HG02798 (cell line): Measurements from ENCODE around the gene PNCK.

Experiments
- ATAC-seq: cut with Tn5 transposase; IDR thresholded peaks from one replicate; pipeline ENCODE4 v1.9.1; 2021; ENCODE audit warnings: mild to moderate bottlenecking; ENCODE audit not compliant: unreplicated experiment, poor library complexity

PNCK gene

GRCh38 chrX:153667281-153667955 is 6.2 kb downstream of the PNCK start:
- ATAC-seq = no peak

DNA sequence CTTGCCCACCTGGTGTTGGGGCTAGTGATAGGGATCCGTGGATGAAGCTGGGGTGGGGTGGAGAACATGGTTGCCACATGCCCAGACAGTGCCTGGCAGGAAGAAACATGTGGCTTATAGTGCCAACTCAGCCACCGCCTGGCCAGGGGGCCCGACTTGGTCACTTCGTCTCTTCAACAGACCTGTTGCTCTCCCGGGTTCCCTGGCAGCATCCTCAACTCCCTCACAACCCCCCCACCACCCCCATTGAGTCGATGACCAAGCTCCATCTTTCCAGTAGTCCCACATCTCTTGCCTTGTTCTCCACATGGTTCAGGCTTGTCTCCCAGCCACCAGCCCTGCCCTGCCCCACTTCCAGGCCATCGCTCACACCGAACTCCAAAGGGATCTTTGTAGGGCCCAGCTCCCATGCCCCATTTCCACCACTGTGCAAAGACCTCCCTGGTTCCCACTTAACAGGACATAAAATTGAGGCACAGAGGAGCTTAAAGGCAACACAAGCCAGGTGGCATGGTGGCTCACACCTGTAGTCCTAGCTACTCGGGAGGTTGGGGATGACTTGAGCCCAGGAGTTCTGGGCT is 7.8 kb downstream of the PNCK start:
- no peak for ATAC-seq

DNA sequence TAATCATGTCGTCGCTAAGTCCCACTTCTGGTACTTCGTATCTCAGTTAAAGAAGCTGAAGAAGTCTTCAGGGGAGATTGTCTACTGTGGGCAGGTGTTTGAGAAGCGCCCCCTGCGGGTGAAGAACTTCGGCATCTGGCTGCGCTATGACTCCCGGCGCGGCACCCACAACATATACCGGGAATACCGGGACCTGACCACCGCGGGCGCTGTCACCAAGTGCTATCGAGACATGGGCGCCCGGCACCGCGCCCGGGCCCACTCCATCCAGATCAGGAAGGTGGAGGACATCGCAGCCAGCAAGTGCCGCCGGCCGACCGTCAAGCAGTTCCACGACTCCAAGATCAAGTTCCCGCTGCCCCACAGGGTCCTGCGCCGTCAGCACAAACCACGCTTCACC is 11.3 kb downstream of the PNCK start:
- no peak for ATAC-seq

GRCh38 chrX:153659268-153659667 is 14.3 kb downstream of the PNCK start:
- ATAC-seq = no peak

DNA sequence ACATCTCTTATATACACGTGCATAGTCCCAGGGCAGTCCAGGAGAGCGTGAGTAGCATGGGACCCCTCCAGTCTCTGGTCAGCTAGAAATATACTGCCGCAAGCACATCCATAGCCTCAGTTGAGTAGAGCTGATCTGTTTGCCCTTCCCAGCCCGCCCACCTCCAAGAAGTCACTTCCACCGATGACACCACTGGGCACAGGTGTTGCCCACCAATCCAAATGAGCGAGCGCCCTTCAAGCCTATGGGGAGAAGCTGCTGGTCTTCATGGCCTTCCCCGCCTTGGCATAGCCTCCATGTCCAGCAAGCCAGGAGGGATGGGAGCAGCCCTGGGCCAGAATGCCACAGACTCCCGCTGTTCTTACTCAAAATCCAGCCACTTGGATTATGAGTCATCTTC is 16.5 kb downstream of the PNCK start:
- no peak for ATAC-seq

DNA sequence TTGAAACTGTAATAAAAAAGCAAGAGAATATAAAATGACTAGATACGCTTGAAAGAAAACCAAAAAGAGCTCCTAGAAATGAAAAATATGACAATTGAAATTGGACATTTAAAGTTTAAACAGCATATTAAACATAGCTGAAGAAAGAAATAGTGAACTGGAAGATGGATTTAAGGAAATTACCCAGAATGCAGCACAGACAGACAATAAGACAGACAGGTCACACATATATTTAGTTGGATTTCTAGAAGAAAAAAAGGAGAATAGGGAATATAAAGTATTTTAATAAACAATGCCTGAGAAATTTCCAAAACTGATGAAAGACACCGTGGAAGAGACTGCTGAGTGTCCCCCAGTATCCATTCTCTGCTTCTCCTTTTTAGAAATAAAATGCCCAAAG is 20.1 kb downstream of the PNCK start:
- no peak for ATAC-seq

GRCh38 chrX:153651540-153652079 is 22.0 kb downstream of the PNCK start:
- ATAC-seq = no peak

DNA sequence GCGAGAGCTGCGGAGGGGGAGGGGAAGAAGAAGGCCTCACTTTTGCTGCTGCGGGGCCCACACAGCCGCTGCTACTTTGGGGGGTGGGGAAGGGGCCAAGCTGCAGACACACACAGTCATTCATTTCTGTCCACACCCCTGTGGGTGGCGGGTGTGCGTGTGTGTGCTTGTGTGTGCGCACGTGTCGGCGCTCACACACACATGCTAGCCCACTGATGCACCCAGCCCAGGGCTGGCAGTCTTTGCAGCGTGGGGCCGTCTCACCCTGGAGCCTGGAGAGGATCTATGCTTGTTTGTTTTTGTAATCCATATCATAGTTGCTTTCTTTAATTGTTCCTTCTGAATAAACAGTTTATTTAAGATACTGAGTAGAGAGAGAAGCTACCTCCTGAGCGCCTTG is 22.7 kb downstream of the PNCK start:
- ATAC-seq = no peak

DNA sequence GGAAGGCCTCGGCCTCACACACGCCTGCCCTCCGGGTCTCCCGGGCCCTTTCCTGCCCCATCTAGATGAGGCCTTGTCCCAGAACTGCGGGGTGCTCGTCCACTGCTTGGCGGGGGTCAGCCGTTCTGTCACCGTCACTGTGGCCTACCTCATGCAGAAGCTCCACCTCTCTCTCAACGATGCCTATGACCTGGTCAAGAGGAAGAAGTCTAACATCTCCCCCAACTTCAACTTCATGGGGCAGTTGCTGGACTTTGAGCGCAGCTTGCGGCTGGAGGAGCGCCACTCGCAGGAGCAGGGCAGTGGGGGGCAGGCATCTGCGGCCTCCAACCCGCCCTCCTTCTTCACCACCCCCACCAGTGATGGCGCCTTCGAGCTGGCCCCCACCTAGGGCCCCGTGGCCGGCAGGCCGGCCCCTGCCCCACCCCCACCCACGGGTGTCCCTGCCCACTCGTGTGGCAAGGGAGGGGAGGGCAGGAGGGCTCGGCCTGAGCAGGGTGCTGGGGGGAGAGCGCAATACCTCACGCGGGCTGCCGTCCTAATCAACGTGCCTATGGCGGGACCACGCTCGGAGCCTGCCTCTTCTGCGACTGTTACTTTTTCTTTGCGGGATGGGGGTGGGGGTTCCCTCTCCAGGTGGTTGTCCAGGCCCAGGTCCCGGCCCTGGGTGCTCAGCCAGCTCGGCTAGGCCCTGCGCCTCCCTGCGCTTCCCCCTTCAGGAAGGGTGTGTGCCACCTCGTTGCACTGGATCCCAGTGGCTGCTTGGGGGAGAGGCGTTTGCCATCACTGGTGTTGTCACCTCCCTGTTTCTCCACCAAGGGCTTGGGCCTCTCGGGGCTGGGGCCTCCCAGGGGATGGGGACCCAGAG is 23.5 kb downstream of the PNCK start:
- no peak for ATAC-seq

- ATAC-seq = peak; percentile 42
Observed at GRCh38 chrX:153649178-153649914, 24.3 kb downstream of the PNCK start.

GRCh38 chrX:153648358-153649177 is 25.0 kb downstream of the PNCK start:
- no peak for ATAC-seq

GRCh38 chrX:153647461-153648357 is 25.9 kb downstream of the PNCK start:
- ATAC-seq = no peak

DNA sequence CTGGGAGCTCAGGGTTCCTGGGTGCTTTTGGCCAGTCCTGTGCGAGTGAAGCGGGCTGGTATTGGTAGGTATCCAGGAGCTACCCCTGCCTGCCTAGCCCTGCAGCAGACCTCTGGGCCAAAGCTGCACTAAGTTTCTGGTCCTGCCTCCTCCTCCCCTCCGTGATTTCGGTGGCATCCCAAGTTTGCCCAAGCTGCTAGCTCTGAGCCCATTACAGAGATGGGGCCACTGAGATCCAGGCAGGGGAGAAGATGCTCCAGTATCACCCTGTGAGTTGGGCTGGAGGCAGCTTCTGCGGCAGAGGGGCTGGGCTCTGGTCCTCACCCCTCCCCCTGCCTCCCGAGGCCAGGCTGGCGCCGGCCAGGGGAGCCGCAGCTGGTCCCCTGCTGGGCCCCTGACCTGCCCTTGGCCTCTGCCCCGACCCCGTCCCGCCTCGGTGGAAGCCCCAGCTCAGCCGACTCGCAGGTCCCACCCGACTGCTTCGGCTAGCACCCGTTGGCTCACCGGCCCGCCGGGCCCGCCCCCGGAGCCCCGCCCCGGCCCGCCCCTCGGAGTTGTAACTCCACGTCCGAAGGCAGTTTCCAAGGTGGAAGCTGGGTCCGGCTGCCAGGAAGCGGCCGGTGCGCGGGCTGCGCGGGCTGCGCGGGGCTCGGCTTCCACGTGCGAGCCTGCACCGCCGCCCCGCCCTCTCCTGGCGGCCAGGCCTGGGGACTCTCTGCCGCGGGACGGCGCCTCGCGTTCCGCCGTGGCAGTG is 26.8 kb downstream of the PNCK start, which contains the start of gene DUSP9:
Gene DUSP9 (plus strand): TSS at position 584 of the 754 bp plus-strand sequence. CDS start 751 bp downstream, outside the sequence.
- no peak for ATAC-seq

DNA sequence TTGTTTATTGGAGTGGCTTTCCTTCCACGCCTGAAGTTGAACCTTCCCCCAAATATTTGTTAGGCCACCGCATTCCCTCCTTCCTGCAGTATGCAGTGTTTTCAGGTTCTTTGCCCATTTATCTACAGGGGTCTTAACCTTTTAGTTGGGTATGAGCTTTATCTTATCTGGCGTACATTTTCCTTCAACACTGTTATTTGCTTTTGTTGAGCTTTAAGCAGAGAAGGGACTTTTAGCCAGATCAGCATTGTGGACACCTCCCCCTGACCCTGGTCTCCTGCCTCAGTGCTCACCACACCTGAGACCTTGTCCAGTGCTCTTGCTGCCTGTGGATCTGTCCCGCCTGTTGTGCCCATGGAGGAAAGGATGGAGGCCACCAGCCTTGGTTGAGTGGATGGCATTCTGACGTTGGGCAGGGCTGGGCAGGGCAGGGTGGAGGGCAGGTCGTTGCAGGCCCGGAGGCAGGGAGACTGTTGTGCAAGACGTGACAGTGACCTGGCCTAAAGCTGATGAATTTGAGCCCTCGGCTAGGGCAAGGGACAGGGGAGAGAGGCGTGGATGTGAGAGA is 27.6 kb downstream of the PNCK start:
- ATAC-seq = no peak

GRCh38 chrX:153645151-153645550 is 28.5 kb downstream of the PNCK start:
- no peak for ATAC-seq

GRCh38 chrX:153644356-153645125 is 29.1 kb downstream of the PNCK start:
- no peak for ATAC-seq
